GM21360 (cell line): ENCODE measurements around the gene CYP4F2.
"Not testable (repeated sequence)": the region's sequence is repeated elsewhere in the genome, so short reads cannot be mapped to it uniquely, and the experiment has no call there.

Source experiments
- ATAC-seq: cut with Tn5 transposase; IDR thresholded peaks from one replicate; pipeline ENCODE4 v1.9.1; 2021; ENCODE audit warnings: mild to moderate bottlenecking, moderate library complexity; ENCODE audit not compliant: unreplicated experiment

The CYP4F2 gene, protein sequence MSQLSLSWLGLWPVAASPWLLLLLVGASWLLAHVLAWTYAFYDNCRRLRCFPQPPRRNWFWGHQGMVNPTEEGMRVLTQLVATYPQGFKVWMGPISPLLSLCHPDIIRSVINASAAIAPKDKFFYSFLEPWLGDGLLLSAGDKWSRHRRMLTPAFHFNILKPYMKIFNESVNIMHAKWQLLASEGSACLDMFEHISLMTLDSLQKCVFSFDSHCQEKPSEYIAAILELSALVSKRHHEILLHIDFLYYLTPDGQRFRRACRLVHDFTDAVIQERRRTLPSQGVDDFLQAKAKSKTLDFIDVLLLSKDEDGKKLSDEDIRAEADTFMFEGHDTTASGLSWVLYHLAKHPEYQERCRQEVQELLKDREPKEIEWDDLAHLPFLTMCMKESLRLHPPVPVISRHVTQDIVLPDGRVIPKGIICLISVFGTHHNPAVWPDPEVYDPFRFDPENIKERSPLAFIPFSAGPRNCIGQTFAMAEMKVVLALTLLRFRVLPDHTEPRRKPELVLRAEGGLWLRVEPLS

GRCh38 chr19:15897738-15898276, at the start of gene CYP4F2:
Gene CYP4F2, minus strand, starts transcription at chr19:15898074. Its CDS starts 463 bp downstream, at chr19:15897611.
- ATAC-seq, result no peak

DNA sequence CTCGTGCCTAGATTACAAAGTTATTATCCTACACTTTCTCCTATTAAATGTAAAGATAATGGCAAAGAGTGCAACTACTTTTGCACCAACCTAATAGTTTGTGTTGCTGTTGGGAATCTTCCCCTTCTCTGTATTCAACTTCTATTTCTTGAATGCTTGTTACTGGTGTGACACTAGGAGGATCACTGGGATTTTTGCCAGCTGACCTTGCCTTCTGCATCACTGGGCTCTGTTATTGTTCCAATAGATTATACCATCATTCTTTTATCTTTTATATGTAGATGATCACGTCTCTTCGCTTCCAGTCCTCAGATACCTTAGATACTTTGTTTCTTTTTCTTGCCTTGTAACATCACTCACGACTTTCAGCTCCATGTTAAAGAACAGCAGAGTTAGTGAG, 47.4 kb upstream of the CYP4F2 start:
- no peak for ATAC-seq

- no peak for ATAC-seq
Observed at GRCh38 chr19:15944401-15944800, 46.5 kb upstream of the CYP4F2 start.

DNA sequence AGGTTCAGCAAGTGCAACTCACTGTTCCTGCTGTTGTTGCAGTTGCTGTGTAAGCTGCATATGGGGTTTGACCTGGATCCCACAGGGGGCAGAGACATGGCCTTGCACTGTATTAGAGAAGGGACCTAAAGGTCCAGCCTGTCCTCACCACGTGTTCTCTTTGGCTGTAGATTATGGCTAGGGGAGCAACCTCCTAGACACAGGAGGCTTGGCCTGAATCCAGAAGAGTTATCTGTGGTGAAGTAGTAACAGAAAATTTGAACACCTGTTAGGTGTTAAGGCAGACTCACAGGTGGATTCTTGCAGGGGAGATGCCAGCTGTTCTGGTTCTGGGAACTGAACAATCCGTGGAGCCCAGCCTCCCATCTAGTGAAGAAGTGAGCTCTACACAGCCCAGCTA, 39.9 kb upstream of the CYP4F2 start:
- no peak for ATAC-seq

DNA sequence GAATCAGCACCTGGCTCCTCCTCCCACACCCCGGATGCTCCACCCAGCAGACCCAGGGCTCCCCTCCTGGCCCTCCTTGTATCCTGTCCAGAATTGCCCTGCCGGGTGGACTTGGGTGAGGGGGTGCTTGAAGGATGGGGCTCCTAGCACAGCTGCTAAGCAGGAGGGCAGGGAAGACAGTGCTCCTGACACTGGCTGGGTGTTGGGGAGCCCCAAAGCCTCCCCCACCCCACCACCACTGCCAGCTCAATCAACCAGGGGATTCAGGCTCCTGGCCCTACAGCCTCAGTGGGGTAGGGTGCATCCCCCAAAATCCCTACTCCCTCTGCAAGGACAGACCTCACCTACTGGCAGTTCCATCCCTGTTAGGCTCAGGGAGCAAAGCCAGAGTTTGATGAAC, 39.1 kb upstream of the CYP4F2 start:
- ATAC-seq, result no peak

- no peak for ATAC-seq
Observed at GRCh38 chr19:15936173-15936572, 38.3 kb upstream of the CYP4F2 start.

DNA sequence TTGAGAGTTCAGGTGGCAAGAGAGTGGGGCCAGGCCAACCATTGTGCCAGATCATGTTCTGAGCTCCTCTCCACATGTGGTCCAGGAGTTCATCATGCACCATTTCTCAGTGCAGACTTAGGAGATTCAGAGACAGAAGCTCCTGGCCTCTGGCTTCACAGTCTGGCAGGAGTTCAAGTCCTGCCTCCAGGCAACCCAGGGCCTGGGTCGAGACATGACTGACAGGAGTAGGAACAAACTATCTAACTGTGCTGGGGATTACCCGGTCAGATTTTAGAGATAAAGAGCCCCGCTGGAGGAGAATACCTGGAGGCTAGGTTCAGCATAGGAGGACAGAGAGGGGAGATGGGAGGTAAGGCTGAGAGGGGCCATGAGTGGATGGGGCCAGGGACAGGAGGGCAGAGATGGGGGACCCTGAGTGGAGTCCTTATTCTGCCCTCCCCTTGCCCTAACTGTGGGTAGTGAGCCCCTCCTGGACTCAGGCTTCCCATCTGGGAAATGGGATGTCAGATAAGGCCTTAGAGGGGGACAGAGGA, 37.4 kb upstream of the CYP4F2 start:
- no peak for ATAC-seq

- ATAC-seq, result no peak
Observed at GRCh38 chr19:15934332-15935078, 36.6 kb upstream of the CYP4F2 start, which contains the start of gene CYP4F11. Gene CYP4F11, minus strand, starts transcription at chr19:15934529. Its CDS starts 121 bp downstream, at chr19:15934408.

GRCh38 chr19:15933761-15934331, 36.0 kb upstream of the CYP4F2 start:
- ATAC-seq, result not testable (repeated sequence)

DNA sequence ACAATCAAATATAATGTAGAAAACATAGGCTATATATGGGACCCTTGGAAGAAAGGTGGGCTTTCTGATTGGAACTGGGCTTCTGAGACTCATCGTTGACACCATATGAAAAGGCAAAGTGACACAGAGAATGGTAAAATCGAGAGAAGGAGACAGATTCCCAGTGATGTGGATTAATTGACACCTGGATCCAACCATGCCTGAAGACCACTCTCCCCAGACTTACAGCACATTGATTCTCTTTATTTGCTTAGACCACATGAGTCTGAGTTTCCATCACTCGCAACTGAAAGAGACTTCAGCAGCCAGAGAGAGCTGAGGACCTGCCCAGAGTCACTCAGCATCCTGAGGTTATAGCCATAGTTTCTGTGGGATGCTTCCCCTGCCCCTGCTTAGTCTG, 30.4 kb upstream of the CYP4F2 start:
- ATAC-seq, result no peak

- no peak for ATAC-seq
Observed at GRCh38 chr19:15926484-15926883, 28.6 kb upstream of the CYP4F2 start.

DNA sequence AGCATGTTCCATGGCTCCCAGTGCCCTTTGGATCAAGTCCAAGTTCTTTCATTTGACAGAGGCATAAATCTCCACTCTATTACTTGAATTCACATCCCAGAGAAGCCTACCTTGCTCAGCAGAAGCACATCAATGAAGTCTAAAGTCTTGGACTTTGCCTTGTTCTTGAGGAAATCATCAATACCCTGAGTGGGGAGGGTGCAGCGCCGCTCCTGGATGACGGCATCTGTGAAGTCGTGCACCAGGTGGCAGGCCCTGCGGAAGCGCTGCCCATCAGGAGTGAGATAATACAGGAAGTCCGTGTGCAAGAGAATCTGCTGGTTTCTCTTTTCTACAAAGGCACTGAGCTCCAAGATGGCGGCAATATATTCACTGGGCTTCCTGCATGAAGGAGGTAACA, 25.8 kb upstream of the CYP4F2 start:
- ATAC-seq, result no peak

GRCh38 chr19:15922021-15922420, 24.1 kb upstream of the CYP4F2 start:
- no peak for ATAC-seq

DNA sequence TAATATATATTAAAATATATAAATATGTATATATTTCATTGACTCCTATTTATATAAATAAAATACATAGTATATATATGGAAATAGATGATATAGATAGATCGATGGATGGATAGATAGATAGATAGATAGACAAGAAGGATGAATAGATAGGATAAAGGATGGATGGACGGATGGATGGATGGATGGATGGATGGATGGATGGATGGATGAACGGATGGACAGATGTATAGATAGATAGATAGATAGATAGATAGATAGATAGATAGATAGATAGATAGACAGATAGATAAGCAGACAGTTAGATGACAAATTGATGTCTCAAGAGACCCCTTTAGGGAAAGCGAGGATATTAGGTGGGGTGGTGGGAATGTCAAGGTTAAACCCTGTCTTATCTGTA, 21.4 kb upstream of the CYP4F2 start:
- ATAC-seq, result no peak

- no peak for ATAC-seq
Observed at GRCh38 chr19:15915109-15915508, 17.2 kb upstream of the CYP4F2 start.

GRCh38 chr19:15913830-15914229, 16.0 kb upstream of the CYP4F2 start:
- ATAC-seq, result no peak

- ATAC-seq, result no peak
Observed at GRCh38 chr19:15913384-15913783, 15.5 kb upstream of the CYP4F2 start.

GRCh38 chr19:15911599-15912235, 13.8 kb upstream of the CYP4F2 start:
- ATAC-seq, result no peak

DNA sequence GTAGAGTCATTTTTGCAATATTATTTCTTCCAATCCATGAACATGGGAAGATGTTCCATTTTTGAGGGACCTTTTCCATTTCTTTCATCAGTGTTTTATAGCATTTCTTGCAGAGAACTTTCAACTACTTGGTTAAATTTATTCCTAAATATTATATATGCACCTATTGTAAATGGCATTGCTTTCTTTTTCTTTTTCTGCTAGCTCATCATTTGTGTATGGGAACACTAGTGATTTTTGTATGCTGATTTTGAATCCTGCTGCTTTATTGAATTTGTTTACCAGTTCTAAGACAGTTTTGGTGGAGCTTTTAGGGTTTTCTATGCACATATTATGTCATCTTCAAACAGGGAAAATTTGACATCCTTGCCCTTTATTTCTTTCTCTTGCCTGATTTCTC, 7.2 kb upstream of the CYP4F2 start:
- ATAC-seq, result no peak

DNA sequence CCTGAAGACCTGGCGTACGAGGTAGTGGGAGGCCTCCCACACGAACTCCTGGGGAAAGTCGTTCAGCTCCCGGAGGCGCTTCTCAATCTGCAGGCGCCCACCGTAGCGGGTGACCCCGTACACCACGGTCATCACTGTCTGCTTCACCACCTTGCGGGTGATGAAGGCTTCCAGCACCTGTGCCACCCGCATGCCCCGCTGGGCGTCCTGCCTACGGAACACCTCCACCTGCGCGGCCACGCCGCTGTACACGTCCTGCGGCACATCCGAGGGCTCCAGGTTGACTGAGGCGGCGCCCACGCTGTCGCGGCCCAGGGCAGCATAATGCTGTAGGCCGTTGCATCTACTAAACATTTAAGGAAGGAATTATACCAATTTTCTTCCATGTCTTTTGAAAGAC, 5.0 kb upstream of the CYP4F2 start:
- not testable (repeated sequence) for ATAC-seq

- ATAC-seq, result no peak
Observed at GRCh38 chr19:15902254-15902653, 4.4 kb upstream of the CYP4F2 start.
